Astrocyte (in vitro differentiated cells and primary cell): ENCODE results near the gene ASB4.

Source experiments
- CTCF ChIP-seq: IDR thresholded peaks from 2 replicates; pipeline ENCODE4 v1.5.1; 2011; ENCODE audit warnings: low read depth, mild to moderate bottlenecking, inconsistent platforms, low read length, moderate library complexity; ENCODE audit not compliant: insufficient read depth
- EZH2 ChIP-seq: IDR thresholded peaks from 2 replicates; pipeline ENCODE4 v1.6.1; 2012; ENCODE audit warnings: mild to moderate bottlenecking, low read length, inconsistent platforms; ENCODE audit not compliant: insufficient read depth

GRCh38 chr7:95582578-95583293, 97.0 kb downstream of the ASB4 start:
- TF ChIP-seq EZH2 (no peak), CTCF (no peak)
